KMS-11 (cell line): ENCODE data around the gene ABCA6.

Experiments
- H2AFZ ChIP-seq: fragments of 200-600 bp; sonication (generic); 2 replicates; pipeline ENCODE4 v1.6.1; 2016; ENCODE audit warnings: antibody characterized with exemption, mixed run types, low read depth
- H3K27ac ChIP-seq: fragments of 200-600 bp; sonication (generic); 2 replicates; pipeline ENCODE4 v1.6.1; 2016; ENCODE audit warnings: mild to moderate bottlenecking, mixed run types
- H3K27me3 ChIP-seq: fragments of 200-600 bp; sonication (generic); 2 replicates; pipeline ENCODE4 v1.6.1; 2017; ENCODE audit warnings: mild to moderate bottlenecking, low read depth, mixed run types, moderate library complexity; ENCODE audit not compliant: insufficient read depth
- H3K36me3 ChIP-seq: fragments of 200-600 bp; sonication (generic); 2 replicates; pipeline ENCODE4 v1.6.1; 2017; ENCODE audit warnings: mild to moderate bottlenecking, mixed run types; ENCODE audit not compliant: insufficient read depth
- H3K4me1 ChIP-seq: fragments of 200-600 bp; sonication (generic); 2 replicates; pipeline ENCODE4 v1.6.1; 2016; ENCODE audit warnings: mild to moderate bottlenecking, low read depth, mixed run types; ENCODE audit not compliant: poor library complexity, severe bottlenecking
- H3K4me2 ChIP-seq: fragments of 200-600 bp; sonication (generic); 2 replicates; pipeline ENCODE4 v1.7.0; 2016; ENCODE audit warnings: mild to moderate bottlenecking, mixed run types
- H3K4me3 ChIP-seq: fragments of 200-600 bp; sonication (generic); IDR thresholded peaks from 2 replicates; pipeline ENCODE4 v1.6.1; 2017; ENCODE audit warnings: low read depth, low read length, mixed read lengths; ENCODE audit not compliant: insufficient read depth
- H3K79me2 ChIP-seq: fragments of 200-600 bp; sonication (generic); 2 replicates; pipeline ENCODE4 v1.6.1; 2016; ENCODE audit warnings: low read depth, mixed run types; ENCODE audit not compliant: insufficient read depth
- H3K9ac ChIP-seq: fragments of 200-600 bp; sonication (generic); 2 replicates; pipeline ENCODE4 v1.6.1; 2016; ENCODE audit warnings: mild to moderate bottlenecking, mixed run types
- H4K20me1 ChIP-seq: fragments of 200-600 bp; sonication (generic); 2 replicates; pipeline ENCODE4 v1.6.1; 2016; ENCODE audit warnings: mild to moderate bottlenecking, mixed run types; ENCODE audit not compliant: insufficient read depth
- TF ChIP-seq, protein P1 (sequence below): fragments of 200-600 bp; sonication (generic); conservative IDR thresholded peaks from 2 replicates; pipeline ENCODE4 v1.6.1; 2017; ENCODE audit warnings: low read depth, mild to moderate bottlenecking, antibody characterized with exemption, low read length, moderate library complexity, mixed read lengths

ABCA6 gene

GRCh38 chr17:69141431-69142174, at the start of gene ABCA6:
TSS of gene ABCA6 (minus strand) at chr17:69141895. CDS start at chr17:69140703, 1,192 bp downstream.
- H3K4me1 ChIP-seq: no peaks in the 10 kb centered on the region
- no peaks in the 10 kb centered on the region for H4K20me1 ChIP-seq
- H3K4me3 ChIP-seq: no peak within 1 kb of the TSS
- H3K36me3 ChIP-seq: no peaks in the 10 kb centered on the region
- no peaks in the 10 kb centered on the region for H3K79me2 ChIP-seq
- no peaks in the 10 kb centered on the region for H3K27me3 ChIP-seq
- no peak within 1 kb of the TSS for H3K9ac ChIP-seq
- H3K4me2 ChIP-seq: no peak within 1 kb of the TSS
- H3K27ac ChIP-seq: no peak within 1 kb of the TSS
- TF ChIP-seq, protein P1, sequence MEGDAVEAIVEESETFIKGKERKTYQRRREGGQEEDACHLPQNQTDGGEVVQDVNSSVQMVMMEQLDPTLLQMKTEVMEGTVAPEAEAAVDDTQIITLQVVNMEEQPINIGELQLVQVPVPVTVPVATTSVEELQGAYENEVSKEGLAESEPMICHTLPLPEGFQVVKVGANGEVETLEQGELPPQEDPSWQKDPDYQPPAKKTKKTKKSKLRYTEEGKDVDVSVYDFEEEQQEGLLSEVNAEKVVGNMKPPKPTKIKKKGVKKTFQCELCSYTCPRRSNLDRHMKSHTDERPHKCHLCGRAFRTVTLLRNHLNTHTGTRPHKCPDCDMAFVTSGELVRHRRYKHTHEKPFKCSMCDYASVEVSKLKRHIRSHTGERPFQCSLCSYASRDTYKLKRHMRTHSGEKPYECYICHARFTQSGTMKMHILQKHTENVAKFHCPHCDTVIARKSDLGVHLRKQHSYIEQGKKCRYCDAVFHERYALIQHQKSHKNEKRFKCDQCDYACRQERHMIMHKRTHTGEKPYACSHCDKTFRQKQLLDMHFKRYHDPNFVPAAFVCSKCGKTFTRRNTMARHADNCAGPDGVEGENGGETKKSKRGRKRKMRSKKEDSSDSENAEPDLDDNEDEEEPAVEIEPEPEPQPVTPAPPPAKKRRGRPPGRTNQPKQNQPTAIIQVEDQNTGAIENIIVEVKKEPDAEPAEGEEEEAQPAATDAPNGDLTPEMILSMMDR: no peak
- no peak within 1 kb of the TSS for H2AFZ ChIP-seq

GRCh38 chr17:69188796-69189195, 47.1 kb upstream of the ABCA6 start:
- H2AFZ ChIP-seq: no peak overlapping the region
- TF ChIP-seq, protein P1: no peak

DNA sequence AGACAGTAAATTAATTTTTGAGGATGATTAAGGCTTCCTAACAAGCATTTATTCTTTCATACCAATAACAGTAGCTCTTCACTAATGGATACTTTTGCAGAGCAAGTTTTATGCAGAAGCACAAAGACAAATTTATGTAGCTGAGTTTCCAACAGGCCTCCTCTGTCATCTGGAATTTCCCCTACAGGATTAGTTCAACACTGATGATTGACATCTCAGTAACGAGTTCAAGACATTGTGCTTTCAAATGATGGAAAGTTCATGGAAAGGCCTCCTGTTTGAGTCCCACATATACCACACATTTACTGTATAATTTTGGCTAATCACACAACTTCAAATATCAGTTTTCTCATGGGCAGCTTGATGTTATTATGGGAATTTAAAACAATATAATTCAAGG, 46.4 kb upstream of the ABCA6 start:
- H3K4me2 ChIP-seq: no peak overlapping the region
- TF ChIP-seq, protein P1: no peak

More at GRCh38 chr17:69188796-69189195, 47.1 kb upstream of the ABCA6 start:
- no peaks in the 10 kb centered on the region for H4K20me1 ChIP-seq
- H3K9ac ChIP-seq: no peak overlapping the region
- no peaks in the 10 kb centered on the region for H3K79me2 ChIP-seq
- H3K27me3 ChIP-seq: no peaks in the 10 kb centered on the region
- no peak overlapping the region for H3K4me2 ChIP-seq
- H3K36me3 ChIP-seq: no peaks in the 10 kb centered on the region
- no peaks in the 10 kb centered on the region for H3K4me1 ChIP-seq
- no peak overlapping the region for H3K4me3 ChIP-seq
- no peak overlapping the region for H3K27ac ChIP-seq

GRCh38 chr17:69187294-69187693, 45.6 kb upstream of the ABCA6 start:
- Histone ChIP-seq H3K4me2 (no peak overlapping the region), H4K20me1 (no peaks in the 10 kb centered on the region), H3K9ac (no peak overlapping the region), H3K4me3 (no peak overlapping the region), H3K79me2 (no peaks in the 10 kb centered on the region), H3K4me1 (no peaks in the 10 kb centered on the region), H3K27ac (no peak overlapping the region), H3K36me3 (no peaks in the 10 kb centered on the region), H2AFZ (no peak overlapping the region), H3K27me3 (no peaks in the 10 kb centered on the region)
- TF ChIP-seq, protein P1: no peak

More for the DNA sequence above, 46.4 kb upstream of the ABCA6 start:
- Histone ChIP-seq H4K20me1 (no peaks in the 10 kb centered on the region), H3K36me3 (no peaks in the 10 kb centered on the region), H3K27me3 (no peaks in the 10 kb centered on the region), H3K79me2 (no peaks in the 10 kb centered on the region), H3K4me3 (no peak overlapping the region), H2AFZ (no peak overlapping the region), H3K9ac (no peak overlapping the region), H3K4me1 (no peaks in the 10 kb centered on the region), H3K27ac (no peak overlapping the region)
